SH-SY5Y (cell line): ENCODE measurements around the gene RAD1.

ENCODE experiments used
- GATA2 ChIP-seq: IDR thresholded peaks from 2 replicates; pipeline ENCODE4 v1.6.1; 2011; ENCODE audit warnings: mild to moderate bottlenecking, low read depth, low read length
- GATA3 ChIP-seq: IDR thresholded peaks from 2 replicates; pipeline ENCODE4 v1.6.1; 2011; ENCODE audit warnings: low read depth, mild to moderate bottlenecking, low read length, moderate library complexity

DNA sequence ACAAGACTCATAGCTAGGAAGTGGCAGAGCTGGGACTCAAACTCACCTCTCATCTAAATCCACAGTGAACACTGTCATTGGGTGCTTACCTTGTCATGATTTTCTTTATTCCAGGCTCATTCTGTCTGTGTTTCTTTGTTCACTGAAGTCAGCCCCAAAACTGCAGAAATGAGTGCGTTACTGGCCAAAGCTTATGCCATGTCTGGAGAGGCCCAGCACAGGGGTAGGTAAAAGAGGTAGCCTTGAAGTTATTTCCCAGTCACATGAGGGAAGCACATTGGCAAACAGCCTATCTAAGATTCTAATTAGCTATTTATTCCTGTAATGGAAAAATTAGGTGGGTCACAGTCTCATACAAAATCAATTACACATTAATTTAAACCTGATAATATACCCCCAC, 46.5 kb downstream of the RAD1 start:
- TF ChIP-seq GATA2 (no peak), GATA3 (no peak)
